GM19452 (cell line): Measurements from ENCODE around the gene MACF1.

Experiments used
- ATAC-seq: cut with Tn5 transposase; IDR thresholded peaks from one replicate; pipeline ENCODE4 v1.9.1; 2021; ENCODE audit not compliant: unreplicated experiment

MACF1 gene

GRCh38 chr1:39292401-39292800, 87.9 kb downstream of the MACF1 start:
- no peak for ATAC-seq

DNA sequence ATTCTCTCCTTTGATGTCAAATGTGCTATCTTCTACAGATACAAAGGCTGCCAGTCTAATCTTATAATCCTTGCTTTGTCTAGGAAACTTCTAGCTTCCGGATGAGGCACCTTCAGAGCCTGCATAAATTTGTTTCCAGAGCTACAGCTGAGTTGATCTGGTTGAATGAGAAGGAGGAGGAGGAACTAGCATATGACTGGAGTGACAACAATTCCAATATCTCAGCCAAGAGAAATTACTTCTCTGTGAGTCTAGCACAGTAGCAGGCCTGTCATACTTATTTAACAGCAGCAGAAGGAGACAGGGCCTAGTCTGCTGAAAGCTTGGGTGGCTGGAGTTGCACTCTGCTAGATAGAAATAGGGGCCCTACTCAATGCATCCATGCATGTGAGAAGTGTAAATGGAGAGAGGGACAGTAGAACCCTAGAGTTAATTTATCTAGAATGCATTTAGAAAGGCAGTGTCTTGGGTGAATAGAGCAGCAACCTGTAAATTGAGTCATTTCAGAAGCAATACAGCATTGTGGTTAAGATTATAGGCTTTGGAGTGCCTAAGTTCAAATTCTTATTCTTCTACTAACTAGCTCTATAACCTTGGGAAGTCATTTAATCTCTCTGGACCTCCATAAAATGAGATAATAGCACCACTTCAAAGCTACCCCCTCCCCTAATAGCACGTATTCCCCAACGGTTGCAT, 89.0 kb downstream of the MACF1 start:
- no peak for ATAC-seq

GRCh38 chr1:39294531-39294930, 90.0 kb downstream of the MACF1 start:
- ATAC-seq: no peak

DNA sequence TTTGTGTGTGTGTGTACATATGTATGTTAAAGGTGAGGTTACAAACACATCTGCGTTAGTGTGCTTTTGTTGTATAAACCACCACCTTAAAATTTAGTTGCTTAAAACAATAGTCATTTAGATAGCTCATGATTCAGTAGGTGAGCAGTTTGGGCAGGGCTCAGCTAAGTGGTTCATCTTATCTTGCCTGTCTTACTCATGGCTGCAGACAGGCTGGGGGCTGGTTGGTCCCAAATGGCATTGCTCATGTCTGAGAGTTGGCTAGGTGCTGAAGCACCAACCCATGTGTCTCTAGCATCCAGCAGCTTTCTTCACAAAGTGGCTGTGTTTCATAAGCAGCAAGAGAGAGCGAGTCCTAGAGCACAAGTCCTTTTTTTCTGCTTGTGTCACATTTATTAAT, 91.4 kb downstream of the MACF1 start:
- ATAC-seq: no peak

- ATAC-seq: no peak
Measured at GRCh38 chr1:39297551-39297950, 93.1 kb downstream of the MACF1 start.

GRCh38 chr1:39301606-39302005, 97.1 kb downstream of the MACF1 start:
- no peak for ATAC-seq

DNA sequence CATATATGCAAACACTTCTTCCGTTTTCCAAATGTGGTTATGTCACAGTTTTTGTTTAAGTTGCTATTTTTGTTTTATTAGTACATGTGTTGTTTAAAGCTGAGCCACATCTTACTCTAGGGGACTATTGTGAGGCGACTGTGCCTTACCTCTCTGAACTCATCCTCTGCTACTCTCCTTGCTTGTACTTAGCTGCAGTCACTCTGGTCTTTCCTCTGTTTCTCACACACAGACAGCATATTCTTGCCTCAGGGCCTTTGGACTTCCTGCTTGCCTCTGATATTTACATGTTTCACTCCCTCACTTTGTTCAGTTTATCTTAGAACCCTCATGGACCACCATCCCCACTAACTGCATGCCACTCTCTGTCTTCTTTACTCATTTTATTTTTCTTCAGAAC, 101.1 kb downstream of the MACF1 start:
- no peak for ATAC-seq

- no peak for ATAC-seq
Measured at GRCh38 chr1:39310015-39310414, 105.5 kb downstream of the MACF1 start.

GRCh38 chr1:39310691-39311090, 106.2 kb downstream of the MACF1 start:
- ATAC-seq: no peak

GRCh38 chr1:39317111-39317510, 112.6 kb downstream of the MACF1 start:
- ATAC-seq: no peak

DNA sequence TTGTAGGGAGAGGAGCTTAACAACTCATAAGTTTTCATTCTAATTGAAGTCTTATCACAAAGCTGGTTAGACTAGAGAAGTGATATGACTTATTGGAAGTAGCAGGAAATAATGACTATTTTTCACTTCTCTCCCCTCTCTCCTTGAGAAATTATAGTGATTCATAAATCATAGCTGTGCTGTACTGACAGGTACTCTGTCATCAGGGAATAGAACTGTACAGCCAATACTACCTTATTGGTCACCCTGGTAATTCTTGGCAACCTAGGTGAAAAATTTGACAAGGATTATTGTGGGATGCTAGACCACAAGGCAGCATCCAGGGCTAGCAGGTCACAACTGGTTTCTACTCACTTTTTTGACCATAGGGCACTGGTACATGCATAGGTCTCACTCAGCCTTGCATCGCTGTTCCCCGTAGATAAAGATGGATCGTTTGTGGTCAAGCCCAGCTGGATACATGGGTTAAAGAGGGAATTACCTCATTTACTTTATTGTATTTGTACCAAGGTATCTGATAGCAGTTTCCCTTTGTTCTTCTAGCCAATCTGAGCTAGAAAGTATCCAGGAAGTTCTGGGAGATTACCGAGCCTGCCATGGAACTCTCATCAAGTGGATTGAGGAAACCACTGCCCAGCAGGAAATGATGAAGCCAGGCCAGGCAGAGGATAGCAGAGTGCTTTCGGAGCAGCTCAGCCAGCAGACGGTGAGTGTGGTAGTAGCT, 113.6 kb downstream of the MACF1 start:
- ATAC-seq: no peak

DNA sequence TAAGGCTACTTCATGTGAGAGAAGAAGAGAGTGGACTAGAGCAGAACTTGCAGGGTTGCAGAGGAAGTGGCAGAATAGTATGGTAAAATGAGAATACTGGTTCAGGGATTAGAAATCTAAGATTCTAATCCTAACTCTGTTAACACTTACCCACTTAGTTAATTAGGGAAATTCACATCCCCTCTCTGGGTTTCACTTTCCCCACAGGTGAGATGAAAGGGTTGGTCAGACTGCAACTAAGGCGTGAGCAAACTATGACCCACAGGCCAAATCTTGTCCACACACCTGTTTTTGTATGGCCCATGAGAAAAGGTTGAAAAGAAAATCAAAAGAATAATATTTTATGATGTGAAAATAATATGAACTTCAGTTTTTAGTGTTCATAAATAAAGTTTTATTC, 117.5 kb downstream of the MACF1 start:
- ATAC-seq: no peak

GRCh38 chr1:39322431-39322830, 117.9 kb downstream of the MACF1 start:
- no peak for ATAC-seq

DNA sequence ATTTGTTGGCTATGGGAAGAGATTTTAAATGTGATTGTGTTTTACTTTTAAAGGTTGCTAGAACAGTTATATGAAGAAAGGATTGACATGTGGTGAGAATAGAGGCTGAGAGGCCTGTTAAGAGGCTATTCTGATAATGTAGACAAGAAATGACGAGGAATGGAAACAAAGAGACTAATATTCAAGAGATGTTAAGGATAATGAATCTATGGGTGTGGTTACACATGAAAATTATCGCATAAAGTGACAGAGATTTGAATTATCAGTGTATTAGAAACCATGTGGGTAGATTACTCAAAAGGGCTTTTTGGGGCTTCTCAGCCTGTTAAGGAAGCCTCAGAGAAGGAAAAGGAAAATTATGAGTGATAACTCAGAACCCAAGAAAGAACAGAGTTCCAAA, 120.4 kb downstream of the MACF1 start:
- no peak for ATAC-seq

GRCh38 chr1:39326836-39327235, 122.3 kb downstream of the MACF1 start:
- no peak for ATAC-seq

DNA sequence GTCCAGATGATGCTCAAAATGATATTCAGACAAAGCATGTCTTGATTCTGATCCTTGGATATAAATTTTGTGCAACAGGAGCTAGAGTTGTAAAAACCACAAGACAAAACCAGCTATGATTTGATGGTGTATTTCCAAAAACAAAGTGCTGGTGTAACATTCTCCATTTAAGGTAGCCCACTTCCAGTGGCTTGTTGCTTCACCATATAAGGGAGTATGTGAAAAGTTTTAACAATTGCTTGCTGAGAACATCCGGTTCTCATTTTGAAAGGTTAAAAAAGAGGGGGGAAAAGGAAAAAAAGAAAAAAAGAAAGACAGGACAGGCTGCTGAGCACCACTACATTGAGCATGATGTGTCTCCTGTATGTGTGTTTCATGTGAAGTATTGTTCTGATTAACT, 123.6 kb downstream of the MACF1 start:
- no peak for ATAC-seq

- ATAC-seq: no peak
Measured at GRCh38 chr1:39328586-39329121, 124.2 kb downstream of the MACF1 start.

GRCh38 chr1:39331647-39332046, 127.2 kb downstream of the MACF1 start:
- ATAC-seq: no peak

DNA sequence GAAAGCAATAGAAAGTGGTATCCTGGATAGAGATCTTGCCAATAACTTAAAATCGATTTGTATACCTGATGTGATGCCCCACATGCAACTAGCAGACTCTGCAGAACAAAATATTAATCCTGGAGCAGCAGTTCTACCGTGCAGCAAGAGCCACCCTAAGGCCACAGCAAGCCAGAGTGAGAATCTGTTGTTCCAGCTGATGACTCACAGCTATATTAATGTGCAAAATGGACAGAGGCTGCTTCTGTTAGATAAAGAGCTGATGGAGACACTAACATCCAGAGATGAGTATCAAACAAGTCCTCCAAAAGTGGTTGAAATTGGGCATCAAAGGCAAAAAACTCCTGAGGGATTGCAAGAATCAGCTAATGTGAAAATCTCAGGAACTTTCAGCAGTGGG, 127.8 kb downstream of the MACF1 start:
- ATAC-seq: no peak

DNA sequence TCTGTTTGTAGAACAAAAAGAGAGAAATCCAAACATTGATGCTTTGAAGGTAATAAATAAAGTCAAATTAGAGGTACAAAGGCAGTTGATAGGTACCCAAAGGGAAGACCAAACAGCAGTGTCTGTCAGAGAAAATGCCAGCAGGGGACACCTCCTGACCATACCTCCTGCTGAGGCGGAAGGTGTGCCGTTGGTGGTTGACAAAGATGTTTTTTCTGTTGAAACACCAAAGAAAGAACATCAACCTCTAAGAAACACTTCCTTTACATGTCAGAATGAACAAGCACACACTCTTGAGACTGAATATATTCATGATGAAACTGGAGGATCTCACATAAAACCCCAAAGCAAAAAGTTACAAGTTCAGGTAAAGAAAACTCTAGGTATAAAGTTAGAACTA, 128.3 kb downstream of the MACF1 start:
- no peak for ATAC-seq

GRCh38 chr1:39333296-39333695, 128.8 kb downstream of the MACF1 start:
- no peak for ATAC-seq

DNA sequence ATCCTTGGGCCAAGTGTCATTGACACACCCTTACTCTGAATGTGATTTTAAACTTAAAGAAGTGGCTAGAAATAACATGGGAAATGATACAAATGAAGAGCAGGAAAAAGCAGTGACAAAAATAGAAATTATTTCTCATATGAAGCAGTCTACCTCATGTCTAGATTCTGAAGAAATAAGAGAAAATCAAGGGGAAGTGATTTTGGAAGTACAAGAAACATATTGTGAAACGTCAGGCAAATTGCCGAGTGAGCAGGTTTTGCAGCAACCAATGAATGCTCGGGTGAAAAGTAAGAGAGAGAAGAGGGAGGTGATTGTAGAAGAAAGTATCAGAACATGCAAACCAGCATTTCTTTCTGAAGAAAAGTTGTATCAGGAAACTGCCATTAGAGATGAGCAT, 130.7 kb downstream of the MACF1 start:
- ATAC-seq: no peak

- no peak for ATAC-seq
Measured at GRCh38 chr1:39337067-39337466, 132.6 kb downstream of the MACF1 start.
